BJ (cell line): ENCODE measurements around the gene CBFA2T2. TPM values are rescaled to one million over a fixed set of nuclear protein-coding genes. Genes with fewer than 3 reads are reported as not detected.
"Not testable (repeated sequence)": the region's sequence is repeated elsewhere in the genome, so short reads cannot be mapped to it uniquely, and the experiment has no call there.

Experiments
- CTCF ChIA-PET: fragments of 350-600 bp; formaldehyde crosslinking; extraction: SDS; loops from one replicate; lab custom pipeline; 2021; ENCODE audit warnings: antibody characterized with exemption, inconsistent platforms; lab: Yijun Ruan, JAX
- POLR2A ChIA-PET: fragments of 300-600 bp; sonication (Branson Sonifier 250); formaldehyde crosslinking; extraction: SDS; loops from one replicate; lab custom pipeline; 2021; ENCODE audit warnings: antibody characterized with exemption; lab: Charles Lee
- DNase-seq: peaks from one replicate; pipeline ENCODE4 v3.0.0-alpha.2; 2011; ENCODE audit warnings: low read depth
- H3K27me3 ChIP-seq: 2 replicates; pipeline ENCODE4 v1.6.0; 2011; ENCODE audit warnings: low read length; ENCODE audit not compliant: control insufficient read depth, insufficient read depth
- H3K36me3 ChIP-seq: 2 replicates; pipeline ENCODE4 v1.5.1; 2011; ENCODE audit warnings: low read length; ENCODE audit not compliant: control insufficient read depth, insufficient read depth
- H3K4me3 ChIP-seq: 2 replicates; pipeline ENCODE4 v1.5.1; 2011; ENCODE audit warnings: low read depth, mild to moderate bottlenecking, control low read depth, low read length
- polyA plus RNA-seq: library from polyadenylated mRNA; depleted of rRNA; stranded (reverse); fragments of >200 nt; gene quantifications from 2 replicates; pipeline ENCODE4 v1.2.3, GENCODE V29; 2011
- TF ChIP-seq, protein P1 (sequence below): IDR thresholded peaks from 2 replicates; pipeline ENCODE4 v1.5.1; 2011; ENCODE audit warnings: low read depth, mild to moderate bottlenecking, control low read depth, inconsistent platforms, low read length, moderate library complexity; ENCODE audit not compliant: insufficient read depth

Gene CBFA2T2
- polyA plus RNA-seq, 1 experiment = 7.6 TPM

DNA sequence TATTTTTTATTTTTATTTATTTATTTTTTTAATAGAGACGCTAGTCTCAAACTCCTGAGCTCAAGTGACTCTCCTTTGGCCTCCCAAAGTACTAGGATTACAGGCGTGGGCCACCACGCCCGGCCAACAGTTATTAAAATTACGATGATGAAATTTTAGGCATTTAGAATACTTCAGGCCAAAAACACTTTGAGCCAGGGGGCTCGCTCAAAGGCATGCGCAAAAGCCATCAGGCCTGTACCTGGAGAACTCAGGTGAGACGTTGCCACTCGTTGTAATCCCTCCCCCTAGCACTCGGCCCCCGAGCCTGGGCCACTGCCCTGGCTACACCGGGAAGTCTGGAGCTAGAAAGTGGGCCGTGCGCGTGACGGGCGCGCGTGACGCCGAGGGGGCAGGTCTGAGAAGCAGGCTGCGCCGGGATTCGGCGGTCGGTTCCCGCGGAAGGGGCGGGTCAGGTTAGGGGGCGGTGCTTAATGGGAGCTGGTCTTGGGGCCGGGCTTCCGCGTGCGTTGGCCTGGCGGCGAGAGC, 337 bp upstream of the CBFA2T2 start:
- H3K4me3 ChIP-seq = peak overlapping the region; percentile 60
- peak; percentile 74 for DNase-seq
- ChIA-PET CTCF (interaction anchor here (0.9 to 1.5 kb wide), 3 partner anchors 74 to 178 kb away, joined by 3 to 5 read pairs (median 3); no protein-coding TSS in a partner anchor), POLR2A (interaction anchor here (0.5 to 0.9 kb wide), 3 partner anchors 23 to 631 kb away, joined by 3 to 5 read pairs (median 3); no protein-coding TSS in a partner anchor)
- no peaks in the 10 kb centered on the region for H3K36me3 ChIP-seq
- TF ChIP-seq, protein P1, sequence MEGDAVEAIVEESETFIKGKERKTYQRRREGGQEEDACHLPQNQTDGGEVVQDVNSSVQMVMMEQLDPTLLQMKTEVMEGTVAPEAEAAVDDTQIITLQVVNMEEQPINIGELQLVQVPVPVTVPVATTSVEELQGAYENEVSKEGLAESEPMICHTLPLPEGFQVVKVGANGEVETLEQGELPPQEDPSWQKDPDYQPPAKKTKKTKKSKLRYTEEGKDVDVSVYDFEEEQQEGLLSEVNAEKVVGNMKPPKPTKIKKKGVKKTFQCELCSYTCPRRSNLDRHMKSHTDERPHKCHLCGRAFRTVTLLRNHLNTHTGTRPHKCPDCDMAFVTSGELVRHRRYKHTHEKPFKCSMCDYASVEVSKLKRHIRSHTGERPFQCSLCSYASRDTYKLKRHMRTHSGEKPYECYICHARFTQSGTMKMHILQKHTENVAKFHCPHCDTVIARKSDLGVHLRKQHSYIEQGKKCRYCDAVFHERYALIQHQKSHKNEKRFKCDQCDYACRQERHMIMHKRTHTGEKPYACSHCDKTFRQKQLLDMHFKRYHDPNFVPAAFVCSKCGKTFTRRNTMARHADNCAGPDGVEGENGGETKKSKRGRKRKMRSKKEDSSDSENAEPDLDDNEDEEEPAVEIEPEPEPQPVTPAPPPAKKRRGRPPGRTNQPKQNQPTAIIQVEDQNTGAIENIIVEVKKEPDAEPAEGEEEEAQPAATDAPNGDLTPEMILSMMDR = no peak
- H3K27me3 ChIP-seq = no peaks in the 10 kb centered on the region

DNA sequence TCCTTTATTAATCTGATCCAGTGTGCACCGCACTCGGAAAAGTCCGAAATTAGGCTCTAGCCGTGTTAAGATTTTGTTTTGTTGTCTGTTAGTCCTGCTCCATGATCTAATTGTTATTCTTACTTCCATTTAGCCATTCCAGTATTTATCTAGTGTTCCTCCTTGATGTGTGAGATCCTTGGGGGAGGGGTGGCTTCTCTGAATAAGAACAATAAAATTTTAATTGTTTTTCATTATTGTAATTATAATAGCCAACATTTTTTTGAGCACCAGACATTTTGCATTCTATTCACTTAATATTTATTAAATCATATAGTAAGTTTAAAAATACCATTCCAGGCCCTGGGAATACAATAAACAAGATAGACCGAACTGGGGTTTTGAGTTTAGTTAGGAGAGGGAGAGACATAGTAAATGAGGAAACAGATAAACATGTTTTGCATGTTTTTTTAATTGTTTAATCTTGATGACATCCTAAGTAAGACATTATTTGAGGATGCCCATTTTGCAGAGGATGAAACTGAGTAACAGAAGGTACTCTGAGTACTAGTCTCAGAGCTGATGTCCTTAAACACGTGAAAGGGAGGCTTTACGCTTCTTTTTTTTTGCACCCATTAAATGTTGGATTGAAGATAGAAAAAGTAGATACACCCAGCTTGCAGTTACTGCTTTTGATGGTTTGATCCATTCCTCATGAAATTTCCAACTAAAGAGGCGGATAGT, 1.2 kb downstream of the CBFA2T2 start:
- TF ChIP-seq, protein P1 = no peak
- H3K4me3 ChIP-seq = peak overlapping the region; percentile 65
- no peaks in the 10 kb centered on the region for H3K36me3 ChIP-seq
- no peaks in the 10 kb centered on the region for H3K27me3 ChIP-seq
- no peak for DNase-seq
- ChIA-PET CTCF (no interaction called here), POLR2A (no interaction called here)

DNA sequence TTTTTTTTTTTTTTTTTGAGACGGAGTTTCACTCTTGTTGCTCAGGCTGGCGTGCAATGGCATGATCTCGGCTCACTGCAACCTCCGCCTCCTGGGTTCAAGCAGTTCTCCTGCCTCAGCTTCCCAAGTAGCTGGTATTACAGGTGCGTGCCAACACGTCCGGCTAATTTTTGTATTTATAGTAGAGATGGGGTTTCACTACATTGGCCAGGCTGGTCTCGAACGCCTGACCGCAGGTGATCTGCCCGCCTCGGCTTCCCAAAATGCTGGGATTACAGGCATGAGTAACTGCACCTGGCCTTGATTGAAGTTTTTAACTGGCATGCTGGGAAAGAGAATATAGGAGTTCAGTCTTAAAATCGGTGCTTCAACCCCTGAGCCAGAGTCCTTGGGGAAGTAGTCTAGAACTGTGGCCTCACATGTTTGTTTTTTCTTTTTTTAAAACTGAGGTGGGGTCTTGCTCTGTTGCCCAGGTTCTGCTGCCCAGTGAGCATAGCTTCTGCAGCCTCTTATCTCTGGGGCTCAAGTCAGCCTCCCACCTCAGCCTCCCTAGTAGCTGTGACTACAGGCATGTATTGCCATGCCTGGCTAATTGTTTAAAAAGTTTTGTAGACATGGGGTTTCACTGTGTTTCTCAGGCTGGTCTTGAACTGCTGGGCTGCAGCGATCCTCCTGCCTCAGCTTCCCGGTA, 3.3 kb downstream of the CBFA2T2 start:
- ChIA-PET CTCF (no interaction called here), POLR2A (interaction anchor here (0.6 kb wide), 1 partner anchor 170 kb away, joined by 3 read pairs; no protein-coding TSS in a partner anchor)
- no peaks in the 10 kb centered on the region for H3K27me3 ChIP-seq
- TF ChIP-seq, protein P1 = no peak
- DNase-seq = no peak
- no peaks in the 10 kb centered on the region for H3K36me3 ChIP-seq
- no peak overlapping the region for H3K4me3 ChIP-seq

DNA sequence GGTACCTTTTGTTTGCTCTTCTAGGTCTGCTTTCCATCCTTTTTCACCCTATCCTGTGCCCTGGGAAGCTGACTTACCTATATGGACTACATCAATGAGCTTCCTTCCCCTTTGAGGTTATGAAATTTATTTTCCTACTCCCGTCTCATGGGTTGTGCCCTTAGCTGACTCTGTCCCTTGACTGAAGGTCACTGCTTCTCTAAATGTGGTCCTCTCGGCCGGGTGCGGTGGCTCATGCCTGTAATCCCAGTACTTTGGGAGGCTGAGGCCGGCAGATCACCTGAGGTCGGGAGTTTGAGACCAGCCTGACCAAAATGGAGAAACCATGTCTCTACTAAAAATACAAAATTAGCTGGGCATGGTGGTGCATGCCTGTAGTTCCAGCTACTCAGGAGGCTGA, 6.9 kb downstream of the CBFA2T2 start:
- DNase-seq, POLR2A ChIA-PET, H3K27me3 ChIP-seq, H3K36me3 ChIP-seq, H3K4me3 ChIP-seq: not testable (repeated sequence)
- CTCF ChIA-PET = interaction anchor here (1.4 kb wide), 1 partner anchor 10 kb away, joined by 5 read pairs; no protein-coding TSS in a partner anchor

DNA sequence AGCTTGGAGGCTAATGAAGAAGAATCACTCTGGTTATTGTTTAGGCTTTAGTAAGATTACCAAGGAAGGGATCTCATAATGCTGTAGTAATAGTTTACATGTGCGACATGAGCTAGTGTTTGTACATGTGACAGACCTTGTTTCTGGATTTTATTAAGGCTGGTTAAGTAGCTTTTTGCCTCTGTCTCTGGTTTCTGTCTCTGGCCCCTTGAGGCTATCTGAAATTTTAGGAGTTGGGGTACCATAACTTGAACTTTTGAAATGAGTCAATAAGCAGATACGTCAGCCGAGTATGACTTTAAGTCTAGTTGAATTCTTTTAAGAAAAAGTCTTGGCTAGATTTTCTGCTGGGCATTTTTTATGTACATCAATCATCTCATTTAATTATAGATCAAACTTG, 9.5 kb downstream of the CBFA2T2 start:
- Histone ChIP-seq H3K27me3 (no peaks in the 10 kb centered on the region), H3K4me3 (no peak overlapping the region), H3K36me3 (no peaks in the 10 kb centered on the region)
- POLR2A ChIA-PET = no interaction called here
- TF ChIP-seq, protein P1 = no peak
- no peak for DNase-seq
- CTCF ChIA-PET = no interaction called here
